CD14-positive monocyte (primary cell): ENCODE results near the gene SMIM32. TPM values are rescaled to one million over a fixed set of nuclear protein-coding genes. Genes with fewer than 3 reads are reported as not detected.

Experiments
- DNase-seq, 3 donors: peaks; one replicate each; pipeline ENCODE4 v3.0.0-alpha.2; 2011 to 2022
- H2AFZ ChIP-seq: 2 replicates; pipeline ENCODE4 v1.6.0; 2012; ENCODE audit warnings: mild to moderate bottlenecking, low read depth, low read length, inconsistent platforms; ENCODE audit not compliant: insufficient read depth, poor library complexity, severe bottlenecking
- H3K27ac ChIP-seq, 2 donors: 1 replicate in 1 of 2; 2 replicates in 1 of 2; pipeline ENCODE4 v1.5.1; 2012 to 2013; ENCODE audit warnings: low read length in 2 of 2, control low read depth in 1 of 2, inconsistent platforms in 1 of 2, low read depth in 1 of 2, mild to moderate bottlenecking in 1 of 2
- H3K27me3 ChIP-seq, 2 donors: one replicate each; pipeline versions ENCODE4 v1.6.0 to v1.6.1; 2011 to 2013; ENCODE audit warnings: low read length in 2 of 2; ENCODE audit not compliant: control insufficient read depth in 2 of 2, insufficient read depth in 2 of 2
- H3K36me3 ChIP-seq, 2 donors: replicated peaks in 1 of 2; 1 replicate in 1 of 2; 2 replicates in 1 of 2; pipeline versions ENCODE4 v1.5.1 to v1.6.1; 2012 to 2013; ENCODE audit warnings: low read length in 2 of 2, control low read depth in 1 of 2, inconsistent platforms in 1 of 2, mild to moderate bottlenecking in 1 of 2; ENCODE audit not compliant: insufficient read depth in 2 of 2, control insufficient read depth in 1 of 2
- H3K4me1 ChIP-seq, 2 donors: 1 replicate in 1 of 2; 2 replicates in 1 of 2; pipeline versions ENCODE4 v1.5.1 to v1.6.1; 2012 to 2013; ENCODE audit warnings: low read length in 2 of 2, control low read depth in 1 of 2, inconsistent platforms in 1 of 2, mild to moderate bottlenecking in 1 of 2, moderate library complexity in 1 of 2; ENCODE audit not compliant: insufficient read depth in 2 of 2, control insufficient read depth in 1 of 2
- H3K4me2 ChIP-seq: replicated peaks from 2 replicates; pipeline ENCODE3; 2012; ENCODE audit warnings: low read length, moderate library complexity, mild to moderate bottlenecking; ENCODE audit not compliant: poor library complexity, severe bottlenecking; ENCODE audit errors: extremely low read depth
- H3K4me3 ChIP-seq, 3 experiments: fragments of 200-600 bp in 1 of 3; sonication (generic) in 1 of 3; replicated peaks in 1 of 3; 1 replicate in 2 of 3; 2 replicates in 1 of 3; pipeline ENCODE4 v1.5.1; 2011 to 2013; ENCODE audit warnings: low read length in 3 of 3, mild to moderate bottlenecking in 3 of 3, control low read depth in 2 of 3, low read depth in 2 of 3, inconsistent platforms in 1 of 3, moderate library complexity in 1 of 3
- H3K79me2 ChIP-seq: 2 replicates; pipeline ENCODE4 v1.6.0; 2012; ENCODE audit warnings: mild to moderate bottlenecking, control low read depth, inconsistent platforms, low read length, moderate library complexity; ENCODE audit not compliant: insufficient read depth
- H3K9ac ChIP-seq: 2 replicates; pipeline ENCODE4 v1.6.0; 2017; ENCODE audit warnings: low read length, mild to moderate bottlenecking; ENCODE audit not compliant: insufficient read depth, poor library complexity, severe bottlenecking
- H3K9me3 ChIP-seq, 2 donors: replicated peaks in 1 of 2; 1 replicate in 1 of 2; 2 replicates in 1 of 2; pipeline versions ENCODE4 v1.5.1 to v1.6.1; 2012 to 2013; ENCODE audit warnings: low read length in 2 of 2, control low read depth in 1 of 2; ENCODE audit not compliant: control insufficient read depth in 1 of 2, insufficient read depth in 1 of 2
- H4K20me1 ChIP-seq: 2 replicates; pipeline ENCODE4 v1.6.0; 2012; ENCODE audit warnings: mild to moderate bottlenecking, low read length, control low read depth, moderate library complexity; ENCODE audit not compliant: insufficient read depth
- H3K27ac Mint-ChIP-seq, 7 donors: one replicate each; pipeline ENCODE4 v1.8.0; 2020; ENCODE audit warnings: mild to moderate bottlenecking in 7 of 7, mixed read lengths in 7 of 7, moderate library complexity in 6 of 7, inconsistent platforms in 2 of 7
- H3K27me3 Mint-ChIP-seq, 3 donors: one replicate each; pipeline ENCODE4 v1.8.0; 2021 to 2022; ENCODE audit warnings: low read depth in 3 of 3, mild to moderate bottlenecking in 3 of 3, mixed read lengths in 3 of 3, moderate library complexity in 3 of 3, inconsistent platforms in 1 of 3
- H3K36me3 Mint-ChIP-seq, 2 donors: one replicate each; pipeline ENCODE4 v1.8.0; 2020; ENCODE audit warnings: mixed read lengths in 2 of 2, inconsistent platforms in 1 of 2, mild to moderate bottlenecking in 1 of 2
- H3K4me1 Mint-ChIP-seq: one replicate; pipeline ENCODE4 v1.8.0; 2020; ENCODE audit warnings: mild to moderate bottlenecking, mixed read lengths
- H3K4me3 Mint-ChIP-seq, 2 donors: one replicate each; pipeline ENCODE4 v1.8.0; 2020; ENCODE audit warnings: mild to moderate bottlenecking in 2 of 2, mixed read lengths in 2 of 2, moderate library complexity in 1 of 2
- H3K9me3 Mint-ChIP-seq, 7 donors: one replicate each; pipeline ENCODE4 v1.8.0; 2020 to 2022; ENCODE audit warnings: mixed read lengths in 7 of 7, mild to moderate bottlenecking in 6 of 7, moderate library complexity in 6 of 7, inconsistent platforms in 2 of 7
- WGBS: methylation state at CpG from one replicate; pipeline ENCODE4 v1.1.5; 2013; ENCODE audit warnings: missing lambda C conversion rate; ENCODE audit not compliant: insufficient coverage; 5-methylcytosine and 5-hydroxymethylcytosine counted together
- intact Hi-C, 2 donors: fragments of 100-400 bp; cut with micrococcal nuclease; formaldehyde crosslinking; loops; one replicate each; pipeline versions ENCODE4 v1.15.0 to v1.15.1; 2023
- polyA plus RNA-seq, 3 donors: library from polyadenylated mRNA; depleted of rRNA in 1 of 3; unstranded in 2 of 3; stranded (reverse) in 1 of 3; fragments of 300-500 nt in 2 of 3; fragments of >200 nt in 1 of 3; fragmentation: Illumina TruSeq in 2 of 3; gene quantifications; 1 replicate in 2 of 3; 2 replicates in 1 of 3; pipeline ENCODE4 v1.2.3, GENCODE V29; 2012 to 2021
- TF ChIP-seq, protein P1 (sequence below): fragments of 200-600 bp; IDR thresholded peaks from one replicate; pipeline ENCODE4 v1.8.0; 2022; ENCODE audit warnings: antibody characterized with exemption, mild to moderate bottlenecking

Gene SMIM32
- polyA plus RNA-seq, 3 donors: not detected

DNA sequence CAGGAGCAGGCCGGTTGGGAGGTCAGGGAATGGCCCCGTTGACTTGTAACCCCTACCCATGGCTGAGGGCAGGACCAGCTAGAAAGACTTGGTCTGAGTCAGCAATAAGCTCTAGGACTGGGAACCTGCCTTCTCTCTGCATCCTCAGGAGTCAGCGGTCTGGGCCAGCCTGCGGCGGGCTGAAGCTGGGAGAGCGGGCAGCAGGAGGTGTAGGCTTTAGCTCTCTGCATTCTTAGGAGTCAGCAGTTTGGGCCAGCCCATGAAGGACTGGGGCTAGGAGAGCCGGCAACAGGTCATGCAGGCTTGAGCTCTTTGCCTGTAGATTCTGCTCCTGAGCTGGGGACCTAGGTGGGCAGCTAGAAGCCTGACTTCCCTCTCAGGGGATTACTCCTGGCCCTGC is 6.4 kb upstream of the SMIM32 start:
- Histone ChIP-seq H3K4me2 (no peak overlapping the region), H3K27me3 (peaks cover 7 to 34% of the 10 kb centered on the region in 2 donors), H3K79me2 (no peaks in the 10 kb centered on the region), H3K27ac (no peak overlapping the region), H2AFZ (no peak overlapping the region), H3K9ac (no peak overlapping the region), H3K9me3 (no peaks in the 10 kb centered on the region), H3K36me3 (no peaks in the 10 kb centered on the region), H3K4me3 (no peak overlapping the region), H4K20me1 (no peaks in the 10 kb centered on the region), H3K4me1 (no peaks in the 10 kb centered on the region)
- DNase-seq: no peak
- Mint-ChIP-seq H3K9me3 (peaks cover 0 to 5% (median 0%) of the 10 kb centered on the region in 7 donors), H3K27me3 (peaks cover 36 to 74% (median 46%) of the 10 kb centered on the region in 3 donors), H3K27ac (no peak overlapping the region), H3K36me3 (no peaks in the 10 kb centered on the region), H3K4me1 (no peaks in the 10 kb centered on the region), H3K4me3 (no peak overlapping the region)
- WGBS: 94% methylated on average over 7 of the region's 7 CpGs
- intact Hi-C loops: no loop called here
- TF ChIP-seq, protein P1, sequence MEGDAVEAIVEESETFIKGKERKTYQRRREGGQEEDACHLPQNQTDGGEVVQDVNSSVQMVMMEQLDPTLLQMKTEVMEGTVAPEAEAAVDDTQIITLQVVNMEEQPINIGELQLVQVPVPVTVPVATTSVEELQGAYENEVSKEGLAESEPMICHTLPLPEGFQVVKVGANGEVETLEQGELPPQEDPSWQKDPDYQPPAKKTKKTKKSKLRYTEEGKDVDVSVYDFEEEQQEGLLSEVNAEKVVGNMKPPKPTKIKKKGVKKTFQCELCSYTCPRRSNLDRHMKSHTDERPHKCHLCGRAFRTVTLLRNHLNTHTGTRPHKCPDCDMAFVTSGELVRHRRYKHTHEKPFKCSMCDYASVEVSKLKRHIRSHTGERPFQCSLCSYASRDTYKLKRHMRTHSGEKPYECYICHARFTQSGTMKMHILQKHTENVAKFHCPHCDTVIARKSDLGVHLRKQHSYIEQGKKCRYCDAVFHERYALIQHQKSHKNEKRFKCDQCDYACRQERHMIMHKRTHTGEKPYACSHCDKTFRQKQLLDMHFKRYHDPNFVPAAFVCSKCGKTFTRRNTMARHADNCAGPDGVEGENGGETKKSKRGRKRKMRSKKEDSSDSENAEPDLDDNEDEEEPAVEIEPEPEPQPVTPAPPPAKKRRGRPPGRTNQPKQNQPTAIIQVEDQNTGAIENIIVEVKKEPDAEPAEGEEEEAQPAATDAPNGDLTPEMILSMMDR: no peak

DNA sequence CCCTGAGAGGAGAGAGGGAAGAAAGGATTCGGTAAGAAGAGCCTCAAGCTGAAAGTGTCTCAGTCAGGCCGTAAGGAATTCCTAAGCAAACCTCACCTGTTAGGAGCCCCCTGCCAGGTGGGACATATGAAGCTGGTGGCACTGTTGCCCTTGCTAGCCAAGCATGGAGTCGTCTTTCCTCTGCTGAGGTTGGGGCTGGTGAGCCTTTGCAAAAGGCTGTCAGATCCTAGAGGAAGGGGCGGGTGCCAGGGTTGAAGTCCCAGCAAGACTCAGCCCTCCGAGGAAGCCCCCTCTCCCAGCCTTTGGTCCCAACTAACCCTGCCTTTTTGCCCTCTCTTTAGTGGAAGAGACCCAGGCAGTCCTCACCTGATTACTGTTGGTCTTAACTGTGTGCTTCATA is 5.5 kb upstream of the SMIM32 start:
- Mint-ChIP-seq H3K27ac (no peak overlapping the region), H3K4me1 (no peaks in the 10 kb centered on the region), H3K9me3 (peaks cover 0 to 5% (median 0%) of the 10 kb centered on the region in 7 donors), H3K27me3 (peaks cover 40 to 82% (median 50%) of the 10 kb centered on the region in 3 donors), H3K4me3 (no peak overlapping the region), H3K36me3 (no peaks in the 10 kb centered on the region)
- H3K4me2 ChIP-seq: no peak overlapping the region
- WGBS: 96% methylated on average over 3 of the region's 5 CpGs
- no peaks in the 10 kb centered on the region for H3K9me3 ChIP-seq
- intact Hi-C loops: no loop called here
- no peak overlapping the region for H3K27ac ChIP-seq
- no peak for DNase-seq
- no peak overlapping the region for H2AFZ ChIP-seq
- no peaks in the 10 kb centered on the region for H3K36me3 ChIP-seq
- H3K4me3 ChIP-seq: no peak overlapping the region
- TF ChIP-seq, protein P1: no peak
- no peak overlapping the region for H3K9ac ChIP-seq
- no peaks in the 10 kb centered on the region for H3K79me2 ChIP-seq
- H4K20me1 ChIP-seq: no peaks in the 10 kb centered on the region
- peaks cover 12 to 42% of the 10 kb centered on the region in 2 donors for H3K27me3 ChIP-seq
- H3K4me1 ChIP-seq: no peaks in the 10 kb centered on the region
